Ovary (tissue), 9 donors: ENCODE data around the gene EIF3F. TPM values are rescaled to one million over a fixed set of nuclear protein-coding genes. Genes with fewer than 3 reads are reported as not detected.

Experiments used
- DNase-seq, 5 donors: peaks; one replicate each; pipeline ENCODE4 v3.0.0-alpha.2; 2019 to 2020
- H3K27ac ChIP-seq, 2 donors: fragments of 200-600 bp; one replicate each; pipeline versions ENCODE4 v1.5.1 to v1.8.0; 2019 to 2022
- H3K27me3 ChIP-seq: fragments of 200-600 bp; one replicate; pipeline ENCODE4 v1.8.0; 2022
- H3K36me3 ChIP-seq: fragments of 200-600 bp; sonication (generic); one replicate; pipeline ENCODE4 v1.5.1; 2019
- H3K4me1 ChIP-seq: one replicate; pipeline ENCODE4 v1.8.1; 2013; ENCODE audit warnings: mild to moderate bottlenecking, moderate library complexity; ENCODE audit not compliant: insufficient read depth
- H3K4me3 ChIP-seq: fragments of 200-600 bp; sonication (generic); one replicate; pipeline ENCODE4 v1.5.1; 2017
- H3K9me3 ChIP-seq, 2 donors: fragments of 200-600 bp in 1 of 2; sonication (generic) in 1 of 2; one replicate each; pipeline versions ENCODE4 v1.5.1 to v1.8.1; 2013 to 2019; ENCODE audit warnings: mild to moderate bottlenecking in 1 of 2, moderate library complexity in 1 of 2
- CTCF ChIP-seq, 3 donors: fragments of 450-650 bp in 2 of 3; fragments of 200-600 bp in 1 of 3; IDR thresholded peaks; one replicate each; pipeline versions ENCODE4 v1.5.1 to v1.8.0; 2016 to 2022; ENCODE audit warnings: antibody characterized with exemption in 3 of 3, mild to moderate bottlenecking in 1 of 3
- EP300 ChIP-seq: sonication (generic); formaldehyde crosslinking; IDR thresholded peaks from one replicate; pipeline ENCODE4 v1.6.1; 2017; ENCODE audit warnings: antibody characterized with exemption
- POLR2A ChIP-seq: fragments of 450-650 bp; IDR thresholded peaks from one replicate; pipeline ENCODE4 v1.6.1; 2017; ENCODE audit warnings: antibody characterized with exemption, mild to moderate bottlenecking, moderate library complexity
- WGBS, 3 donors: extraction: QIAGEN DNeasy Blood & Tissue Kit in 1 of 3; methylation state at CpG; one replicate each; pipeline versions ENCODE4 v1.1.5 to v1.1.7; 2013 to 2017; 5-methylcytosine and 5-hydroxymethylcytosine counted together
- intact Hi-C, 4 donors: fragments of 100-400 bp; cut with DNase I; formaldehyde crosslinking; loops; one replicate each; pipeline versions ENCODE4 v1.11.0 to v1.15.1; 2022 to 2023
- polyA plus RNA-seq, 2 donors: library from polyadenylated mRNA; stranded (reverse); fragments of 200-250 nt in 1 of 2; fragments of 350-450 nt in 1 of 2; fragmentation: Illumina TruSeq in 1 of 2; extraction: RNeasy Lipid Tissue Mini Kit (QIAGEN cat#74804) in 1 of 2; gene quantifications; one replicate each; pipeline ENCODE4 v1.2.3, GENCODE V29; 2013 to 2014
- total RNA-seq, 7 donors: library from RNA; depleted of rRNA in 2 of 7; stranded (reverse); fragments of >200 nt in 2 of 7; fragmentation: NEBNext Ultra II Directional in 3 of 7; extraction: Animal tissue kit (Norgen Biotek cat#: 25700) in 3 of 7; gene quantifications; one replicate each; pipeline versions ENCODE4 v1.1.0 to v1.2.4, GENCODE V29; 2016 to 2023
- donor health status: DM: no; HTN: no; CAD: no; lungs with moderate emphysema.
- donor health status: DM: no; HTN: no; CAD: no.
- donor health status: Bipolar disorder and iron deficiency.
- donor health status: DM: yes; HTN: yes; CAD: no.
- donor health status: DM: no; HTN: no; CAD: no.
- donor health status: DM: yes; HTN: yes; CAD: no.

The EIF3F gene
- total and polyA plus RNA-seq, 9 donors, result 235 to 764 (median 328) TPM

- no peak for DNase-seq
- Histone ChIP-seq H3K36me3 (no peaks in the 10 kb centered on the region), H3K27me3 (no peaks in the 10 kb centered on the region), H3K4me3 (no peak overlapping the region), H3K4me1 (peaks cover 6% of the 10 kb centered on the region), H3K27ac (no peak overlapping the region), H3K9me3 (no peaks in the 10 kb centered on the region)
- intact Hi-C loops, result no loop called here
- WGBS, 3 donors, result 74 to 78% (median 78%) methylated on average over 3 of the region's 3 CpGs
- TF ChIP-seq EP300 (no peak), POLR2A (no peak), CTCF (IDR thresholded peaks at IDR 0.05) (no peak)
Observed at GRCh38 chr11:8025123-8025522, 38.0 kb downstream of the EIF3F start.

GRCh38 chr11:8025816-8026215 lies 38.7 kb downstream of the EIF3F start:
- intact Hi-C loops, result no loop called here
- peaks cover 8% of the 10 kb centered on the region for H3K4me1 ChIP-seq
- no peaks in the 10 kb centered on the region for H3K36me3 ChIP-seq
- DNase-seq, result no peak
- H3K4me3 ChIP-seq, result no peak overlapping the region
- no peak overlapping the region for H3K27ac ChIP-seq
- H3K27me3 ChIP-seq, result no peaks in the 10 kb centered on the region
- WGBS, 3 donors, result 37 to 47% (median 42%) methylated on average over 2 of the region's 2 CpGs
- no peaks in the 10 kb centered on the region for H3K9me3 ChIP-seq
- no peak for TF ChIP-seq EP300
- TF ChIP-seq POLR2A, result no peak
- no peak for TF ChIP-seq CTCF (IDR thresholded peaks at IDR 0.05)

GRCh38 chr11:8026982-8027381 lies 39.8 kb downstream of the EIF3F start:
- H3K36me3 ChIP-seq, result no peaks in the 10 kb centered on the region
- no peaks in the 10 kb centered on the region for H3K27me3 ChIP-seq
- no peaks in the 10 kb centered on the region for H3K9me3 ChIP-seq
- TF ChIP-seq POLR2A (no peak), CTCF (IDR thresholded peaks at IDR 0.05) (no peak), EP300 (no peak)
- intact Hi-C loops, result no loop called here
- WGBS, 3 donors, result 95 to 97% (median 95%) methylated on average over 3 of the region's 3 CpGs
- no peak overlapping the region for H3K27ac ChIP-seq
- H3K4me3 ChIP-seq, result no peak overlapping the region
- DNase-seq, result no peak
- H3K4me1 ChIP-seq, result peaks cover 9% of the 10 kb centered on the region

- peaks cover 9% of the 10 kb centered on the region for H3K4me1 ChIP-seq
- peak in 1 of 5 donors; percentile 16 for DNase-seq
- H3K9me3 ChIP-seq, result no peaks in the 10 kb centered on the region
- TF ChIP-seq POLR2A (no peak), CTCF (IDR thresholded peaks at IDR 0.05) (no peak), EP300 (no peak)
- H3K27me3 ChIP-seq, result no peaks in the 10 kb centered on the region
- H3K27ac ChIP-seq, result no peak overlapping the region
- WGBS, 3 donors, result 78 to 90% (median 85%) methylated on average over 4 of the region's 4 CpGs
- no peaks in the 10 kb centered on the region for H3K36me3 ChIP-seq
- no peak overlapping the region for H3K4me3 ChIP-seq
- intact Hi-C loops, result no loop called here
Observed at GRCh38 chr11:8028766-8029165, 41.6 kb downstream of the EIF3F start.
